H9 (cell line): ENCODE measurements around the gene TENM3. TPM values are rescaled to one million over a fixed set of nuclear protein-coding genes. Genes with fewer than 3 reads are reported as not detected.
A peak's percentile ranks its signal among the peaks of the same experiment; 100 is the strongest.

Experiments used
- DNase-seq: peaks from one replicate; pipeline ENCODE4 v3.0.0-alpha.2; 2017
- H2AFZ ChIP-seq: one replicate; pipeline ENCODE4 v1.6.1; 2013; ENCODE audit warnings: mild to moderate bottlenecking, low read length, control low read depth, moderate library complexity
- H2AK5ac ChIP-seq: 2 replicates; pipeline ENCODE4 v1.6.1; 2013; ENCODE audit warnings: low read length, control low read depth, mixed read lengths; ENCODE audit not compliant: insufficient read length
- H2BK120ac ChIP-seq: one replicate; pipeline ENCODE4 v1.6.1; 2013; ENCODE audit warnings: low read depth, mild to moderate bottlenecking, low read length, control low read depth, inconsistent platforms; ENCODE audit not compliant: poor library complexity, severe bottlenecking
- H2BK12ac ChIP-seq: 2 replicates; pipeline ENCODE4 v1.6.1; 2013; ENCODE audit warnings: low read length, control low read depth, mixed read lengths, low read depth; ENCODE audit not compliant: insufficient read length
- H2BK15ac ChIP-seq: 2 replicates; pipeline ENCODE4 v1.6.1; 2013; ENCODE audit warnings: low read depth, low read length, control low read depth
- H2BK20ac ChIP-seq: one replicate; pipeline ENCODE4 v1.6.1; 2013; ENCODE audit warnings: low read depth, mild to moderate bottlenecking, low read length, control low read depth, inconsistent platforms; ENCODE audit not compliant: poor library complexity, severe bottlenecking
- H2BK5ac ChIP-seq: 2 replicates; pipeline ENCODE4 v1.6.1; 2013; ENCODE audit warnings: low read length, control low read depth, mixed read lengths; ENCODE audit not compliant: insufficient read length
- H3K14ac ChIP-seq: 2 replicates; pipeline ENCODE4 v1.6.1; 2013; ENCODE audit warnings: low read length, control low read depth; ENCODE audit not compliant: insufficient read depth
- H3K18ac ChIP-seq: 2 replicates; pipeline ENCODE4 v1.6.1; 2013; ENCODE audit warnings: low read depth, mild to moderate bottlenecking, mixed read lengths, low read length, control low read depth; ENCODE audit not compliant: insufficient read length
- H3K23ac ChIP-seq: 2 replicates; pipeline ENCODE4 v1.6.1; 2013; ENCODE audit warnings: low read length, control low read depth, mixed read lengths, low read depth; ENCODE audit not compliant: insufficient read length
- H3K23me2 ChIP-seq: 2 replicates; pipeline ENCODE4 v1.6.1; 2013; ENCODE audit warnings: low read depth, mild to moderate bottlenecking, mixed read lengths, low read length, control low read depth; ENCODE audit not compliant: insufficient read length, poor library complexity, severe bottlenecking
- H3K27ac ChIP-seq: 2 replicates; pipeline ENCODE4 v1.5.1; 2013; ENCODE audit warnings: low read length, control low read depth, mixed read lengths, low read depth; ENCODE audit not compliant: insufficient read length
- H3K27me3 ChIP-seq: 2 replicates; pipeline ENCODE4 v1.6.1; 2013; ENCODE audit warnings: low read length, control low read depth, inconsistent platforms; ENCODE audit not compliant: insufficient read depth
- H3K4ac ChIP-seq: 2 replicates; pipeline ENCODE4 v1.6.1; 2013; ENCODE audit warnings: low read depth, mild to moderate bottlenecking, control low read depth, inconsistent platforms, low read length, moderate library complexity
- H3K4me1 ChIP-seq: 2 replicates; pipeline ENCODE4 v1.6.1; 2013; ENCODE audit warnings: low read length, control low read depth, inconsistent platforms; ENCODE audit not compliant: insufficient read depth
- H3K4me2 ChIP-seq: 2 replicates; pipeline ENCODE4 v1.6.1; 2013; ENCODE audit warnings: low read length, control low read depth, mixed read lengths; ENCODE audit not compliant: insufficient read length, insufficient read depth
- H3K56ac ChIP-seq: 2 replicates; pipeline ENCODE4 v1.6.1; 2013; ENCODE audit warnings: low read depth, mild to moderate bottlenecking, mixed read lengths, low read length, control low read depth; ENCODE audit not compliant: insufficient read length
- H3K79me1 ChIP-seq: 2 replicates; pipeline ENCODE4 v1.6.1; 2013; ENCODE audit warnings: low read depth, mild to moderate bottlenecking, moderate library complexity, low read length, control low read depth, inconsistent platforms; ENCODE audit not compliant: insufficient read depth, poor library complexity, severe bottlenecking
- H3K79me2 ChIP-seq: 2 replicates; pipeline ENCODE4 v1.6.1; 2013; ENCODE audit warnings: low read length, control low read depth, inconsistent platforms; ENCODE audit not compliant: insufficient read depth
- H3K9ac ChIP-seq: 2 replicates; pipeline ENCODE4 v1.6.1; 2013; ENCODE audit warnings: low read length, control low read depth, mixed read lengths; ENCODE audit not compliant: insufficient read length; ENCODE audit errors: extremely low read depth
- H3K9me3 ChIP-seq: one replicate; pipeline ENCODE4 v1.6.1; 2013; ENCODE audit warnings: low read depth, low read length, inconsistent platforms; ENCODE audit not compliant: control insufficient read depth
- H3T11ph ChIP-seq: one replicate; pipeline ENCODE4 v1.6.1; 2013; ENCODE audit warnings: mild to moderate bottlenecking, low read length, control low read depth, inconsistent platforms
- H4K20me1 ChIP-seq: one replicate; pipeline ENCODE4 v1.6.1; 2013; ENCODE audit not compliant: control insufficient read depth, insufficient read length, insufficient read depth
- H4K5ac ChIP-seq: 2 replicates; pipeline ENCODE4 v1.6.1; 2013; ENCODE audit warnings: low read depth, mild to moderate bottlenecking, mixed read lengths, low read length, control low read depth; ENCODE audit not compliant: insufficient read length
- H4K8ac ChIP-seq: replicated peaks from 2 replicates; pipeline ENCODE4 v1.6.1; 2013; ENCODE audit warnings: low read length, control low read depth, mixed read lengths, low read depth; ENCODE audit not compliant: insufficient read length
- H4K91ac ChIP-seq: 2 replicates; pipeline ENCODE4 v1.6.1; 2013; ENCODE audit warnings: low read depth, mild to moderate bottlenecking, moderate library complexity, mixed read lengths, low read length, control low read depth; ENCODE audit not compliant: insufficient read length
- H3K27ac Mint-ChIP-seq, 3 experiments: 2 replicates in 2 of 3; 3 replicates in 1 of 3; pipeline ENCODE4 v1.8.0; 2020 to 2021; ENCODE audit warnings: mixed read lengths in 3 of 3, mild to moderate bottlenecking in 1 of 3, moderate library complexity in 1 of 3
- H3K27me3 Mint-ChIP-seq: 2 replicates; pipeline ENCODE4 v1.8.0; 2021; ENCODE audit warnings: low read depth, mild to moderate bottlenecking, moderate library complexity, mixed read lengths
- H3K36me3 Mint-ChIP-seq, 3 experiments: 2 replicates in 2 of 3; 3 replicates in 1 of 3; pipeline ENCODE4 v1.8.0; 2020 to 2021; ENCODE audit warnings: low read depth in 3 of 3, mixed read lengths in 3 of 3; ENCODE audit not compliant: insufficient read depth in 1 of 3
- H3K4me1 Mint-ChIP-seq, 2 experiments: 2 replicates each; pipeline ENCODE4 v1.8.0; 2020; ENCODE audit warnings: mixed read lengths in 2 of 2
- H3K4me3 Mint-ChIP-seq, 2 experiments: 2 replicates in 1 of 2; 3 replicates in 1 of 2; pipeline ENCODE4 v1.8.0; 2020 to 2021; ENCODE audit warnings: mild to moderate bottlenecking in 2 of 2, mixed read lengths in 2 of 2, moderate library complexity in 1 of 2
- H3K9me3 Mint-ChIP-seq, 2 experiments: 2 replicates in 1 of 2; 3 replicates in 1 of 2; pipeline ENCODE4 v1.8.0; 2020; ENCODE audit warnings: mild to moderate bottlenecking in 2 of 2, mixed read lengths in 2 of 2, moderate library complexity in 1 of 2
- WGBS: extraction: QIAGEN DNeasy Blood & Tissue Kit; methylation state at CpG from one replicate; pipeline ENCODE4 v1.1.7; 2013; ENCODE audit warnings: missing lambda C conversion rate, low lambda C conversion rate, mixed read lengths; ENCODE audit not compliant: insufficient read length; ENCODE audit errors: extremely low coverage; 5-methylcytosine and 5-hydroxymethylcytosine counted together
- total RNA-seq: library from RNA; stranded (reverse); gene quantifications from 2 replicates; pipeline ENCODE4 v1.2.1, GENCODE V29; 2021
- TF ChIP-seq, protein P1 (sequence below): fragments of 200-600 bp; sonication (generic); conservative IDR thresholded peaks from 3 replicates; pipeline ENCODE4 v1.8.0; 2021; ENCODE audit warnings: antibody characterized with exemption, mild to moderate bottlenecking

The TENM3 gene
- total RNA-seq, 1 experiment from 2014 or later, result 49.6 TPM

DNA sequence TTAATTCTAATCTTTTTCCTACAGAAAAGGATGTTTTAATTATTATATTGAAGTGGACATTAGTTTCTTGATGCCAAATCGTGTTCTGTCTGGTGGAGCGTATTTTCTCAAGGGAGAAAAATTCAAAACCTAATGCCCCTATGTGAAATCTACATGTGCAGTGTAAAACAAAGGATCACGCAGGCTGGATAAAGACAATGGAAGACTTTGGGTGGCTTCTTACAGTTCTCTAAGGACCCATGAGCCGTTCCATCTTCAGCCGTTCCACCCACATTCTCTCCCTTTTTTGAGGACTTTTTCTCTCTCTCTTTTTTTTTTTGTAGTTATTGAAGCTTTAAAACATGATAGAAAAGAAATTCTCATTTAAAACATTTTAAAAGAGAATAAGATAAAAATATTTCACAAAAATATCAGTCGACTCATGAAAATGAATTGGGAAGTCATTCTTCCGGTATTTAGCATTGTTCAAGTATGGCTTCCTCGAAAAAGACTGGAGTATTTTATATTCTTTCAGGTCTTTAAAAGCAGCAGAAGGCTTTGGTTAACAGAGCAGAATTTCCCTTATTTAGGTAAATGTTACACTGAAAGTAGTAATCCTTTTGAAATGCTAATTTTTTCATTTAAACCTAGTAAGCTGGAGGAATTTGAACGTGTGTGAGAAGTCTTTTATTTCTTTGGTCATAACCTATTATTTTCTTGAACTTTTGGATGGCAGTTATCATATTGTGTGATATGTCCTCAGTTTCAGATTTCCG lies 11.0 kb downstream of the TENM3 start:
- Histone ChIP-seq H3K4me1 (peaks cover 8% of the 10 kb centered on the region), H4K20me1 (no peaks in the 10 kb centered on the region), H3K23ac (no peak overlapping the region), H3K27ac (no peak overlapping the region), H3K14ac (no peak overlapping the region), H3K4me2 (no peak overlapping the region), H2BK120ac (no peak overlapping the region), H3K56ac (no peak overlapping the region), H3K9me3 (no peaks in the 10 kb centered on the region), H3K79me1 (no peaks in the 10 kb centered on the region), H3T11ph (no peak overlapping the region), H4K8ac (no peak overlapping the region), H4K5ac (no peak overlapping the region), H2BK12ac (no peak overlapping the region), H2AFZ (no peak overlapping the region), H3K4ac (no peak overlapping the region; the same call in 1 of the 2 replicates), H3K18ac (no peak overlapping the region), H3K23me2 (no peaks in the 10 kb centered on the region), H2AK5ac (no peak overlapping the region), H3K9ac (no peak overlapping the region), H2BK15ac (no peak overlapping the region), H2BK20ac (no peak overlapping the region), H3K27me3 (no peaks in the 10 kb centered on the region), H3K79me2 (no peaks in the 10 kb centered on the region; the same call in 1 of the 2 replicates), H4K91ac (no peak overlapping the region), H2BK5ac (no peak overlapping the region)
- no peak for DNase-seq
- TF ChIP-seq, protein P1, sequence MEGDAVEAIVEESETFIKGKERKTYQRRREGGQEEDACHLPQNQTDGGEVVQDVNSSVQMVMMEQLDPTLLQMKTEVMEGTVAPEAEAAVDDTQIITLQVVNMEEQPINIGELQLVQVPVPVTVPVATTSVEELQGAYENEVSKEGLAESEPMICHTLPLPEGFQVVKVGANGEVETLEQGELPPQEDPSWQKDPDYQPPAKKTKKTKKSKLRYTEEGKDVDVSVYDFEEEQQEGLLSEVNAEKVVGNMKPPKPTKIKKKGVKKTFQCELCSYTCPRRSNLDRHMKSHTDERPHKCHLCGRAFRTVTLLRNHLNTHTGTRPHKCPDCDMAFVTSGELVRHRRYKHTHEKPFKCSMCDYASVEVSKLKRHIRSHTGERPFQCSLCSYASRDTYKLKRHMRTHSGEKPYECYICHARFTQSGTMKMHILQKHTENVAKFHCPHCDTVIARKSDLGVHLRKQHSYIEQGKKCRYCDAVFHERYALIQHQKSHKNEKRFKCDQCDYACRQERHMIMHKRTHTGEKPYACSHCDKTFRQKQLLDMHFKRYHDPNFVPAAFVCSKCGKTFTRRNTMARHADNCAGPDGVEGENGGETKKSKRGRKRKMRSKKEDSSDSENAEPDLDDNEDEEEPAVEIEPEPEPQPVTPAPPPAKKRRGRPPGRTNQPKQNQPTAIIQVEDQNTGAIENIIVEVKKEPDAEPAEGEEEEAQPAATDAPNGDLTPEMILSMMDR, result no peak
- peaks cover 1 to 7% (median 3%) of the 10 kb centered on the region in 3 experiments; a peak in 6 of 7 replicates for H3K36me3 Mint-ChIP-seq
- H3K9me3 Mint-ChIP-seq, result peaks cover 0 to 2% of the 10 kb centered on the region in 2 experiments; a peak in 1 of 5 replicates
- H3K27me3 Mint-ChIP-seq, result no peaks in the 10 kb centered on the region
- H3K4me3 Mint-ChIP-seq, result no peak overlapping the region
- H3K27ac Mint-ChIP-seq, result peak overlapping the region; percentile 81 to 88 (median 87); a peak in 6 of 7 replicates
- WGBS, result no CpG with 5 or more reads among the region's 10 CpGs
- H3K4me1 Mint-ChIP-seq, result peaks cover 69 to 82% of the 10 kb centered on the region in 2 experiments
